Neural cell (in vitro differentiated cells): ENCODE data around the gene REG1A. TPM values are rescaled to one million over a fixed set of nuclear protein-coding genes. Genes with fewer than 3 reads are reported as not detected.

Source experiments
- H2AFZ ChIP-seq: fragments of 200-600, 300-800 bp; sonication (generic), shearing (Covaris generic); 2 replicates; pipeline ENCODE4 v1.6.0; 2014; ENCODE audit warnings: low read depth, mild to moderate bottlenecking, antibody characterized with exemption, low read length, moderate library complexity
- H3F3A ChIP-seq: fragments of 200-600 bp; shearing (Covaris generic); 2 replicates; pipeline ENCODE4 v1.6.1; 2016; ENCODE audit warnings: mild to moderate bottlenecking, moderate library complexity, mixed read lengths, antibody characterized with exemption, low read length; ENCODE audit not compliant: insufficient read depth, poor library complexity, severe bottlenecking
- H3K27ac ChIP-seq: fragments of 200-600, 300-800 bp; sonication (generic), shearing (Covaris generic); 2 replicates; pipeline ENCODE4 v1.5.1; 2014; ENCODE audit warnings: mild to moderate bottlenecking, low read length, moderate library complexity
- H3K27me3 ChIP-seq: fragments of 300-800, 200-600 bp; sonication (generic), shearing (Covaris generic); 2 replicates; pipeline ENCODE4 v1.6.0; 2014; ENCODE audit warnings: mild to moderate bottlenecking, low read depth, low read length, moderate library complexity; ENCODE audit not compliant: insufficient read depth
- H3K36me3 ChIP-seq: fragments of 300-800, 200-600 bp; sonication (generic), shearing (Covaris generic); 2 replicates; pipeline ENCODE4 v1.5.1; 2014; ENCODE audit warnings: mild to moderate bottlenecking, antibody characterized with exemption, low read length, moderate library complexity; ENCODE audit not compliant: insufficient read depth
- H3K4me2 ChIP-seq: fragments of 300-800, 200-600 bp; sonication (generic), shearing (Covaris generic); 2 replicates; pipeline ENCODE4 v1.6.0; 2014; ENCODE audit warnings: mild to moderate bottlenecking, low read length
- H3K4me3 ChIP-seq: fragments of 300-800, 200-600 bp; sonication (generic), shearing (Covaris generic); 2 replicates; pipeline ENCODE4 v1.5.1; 2014; ENCODE audit warnings: mild to moderate bottlenecking, low read length, moderate library complexity
- H3K79me2 ChIP-seq: fragments of 200-600 bp; shearing (Covaris generic); replicated peaks from 2 replicates; pipeline ENCODE4 v1.6.0; 2014; ENCODE audit warnings: mild to moderate bottlenecking, low read length, moderate library complexity; ENCODE audit not compliant: insufficient read depth
- H3K9ac ChIP-seq: fragments of 300-800, 200-600 bp; sonication (generic), shearing (Covaris generic); 2 replicates; pipeline ENCODE4 v1.6.1; 2016; ENCODE audit warnings: mild to moderate bottlenecking, low read length, mixed read lengths
- H3K9me2 ChIP-seq: fragments of 200-600 bp; shearing (Covaris generic); 2 replicates; pipeline ENCODE4 v1.6.1; 2016; ENCODE audit warnings: mild to moderate bottlenecking, low read length, mixed read lengths; ENCODE audit not compliant: insufficient read depth
- H3K9me3 ChIP-seq: fragments of 200-600, 300-800 bp; sonication (generic), shearing (Covaris generic); 2 replicates; pipeline ENCODE4 v1.6.1; 2016; ENCODE audit warnings: mild to moderate bottlenecking, mixed run types, low read length, moderate library complexity, mixed read lengths
- H4K20me1 ChIP-seq: fragments of 200-600 bp; shearing (Covaris generic); 2 replicates; pipeline ENCODE4 v1.6.1; 2016; ENCODE audit warnings: mild to moderate bottlenecking, mixed run types; ENCODE audit not compliant: insufficient read depth
- EP300 ChIP-seq: fragments of 450-650 bp; conservative IDR thresholded peaks from 2 replicates; pipeline ENCODE4 v1.6.1; 2014; ENCODE audit warnings: antibody characterized with exemption, mild to moderate bottlenecking, moderate library complexity; ENCODE audit not compliant: poor library complexity, severe bottlenecking
- EZH2 ChIP-seq: fragments of 200-600, 300-800 bp; shearing (Covaris generic), sonication (generic); IDR thresholded peaks from 2 replicates; pipeline ENCODE4 v1.6.1; 2014; ENCODE audit warnings: antibody characterized with exemption, low read length, borderline replicate concordance, mild to moderate bottlenecking; ENCODE audit not compliant: insufficient read depth, poor library complexity, severe bottlenecking
- MXI1 ChIP-seq: fragments of 450-650 bp; conservative IDR thresholded peaks from 2 replicates; pipeline ENCODE4 v1.6.1; 2014; ENCODE audit warnings: antibody characterized with exemption, mild to moderate bottlenecking; ENCODE audit not compliant: poor library complexity, severe bottlenecking
- POLR2AphosphoS5 ChIP-seq: IDR thresholded peaks from 2 replicates; pipeline ENCODE4 v1.6.1; 2012
- RAD21 ChIP-seq: fragments of 450-650 bp; conservative IDR thresholded peaks from 2 replicates; pipeline ENCODE4 v1.6.1; 2014; ENCODE audit warnings: antibody characterized with exemption, mild to moderate bottlenecking, moderate library complexity
- REST ChIP-seq: IDR thresholded peaks from 2 replicates; pipeline ENCODE4 v1.6.1; 2012; ENCODE audit warnings: borderline replicate concordance
- SMC3 ChIP-seq: fragments of 450-650 bp; conservative IDR thresholded peaks from 2 replicates; pipeline ENCODE4 v1.6.1; 2014; ENCODE audit warnings: antibody characterized with exemption, mild to moderate bottlenecking, moderate library complexity; ENCODE audit not compliant: poor library complexity
- TAF1 ChIP-seq: IDR thresholded peaks from 2 replicates; pipeline ENCODE4 v1.6.1; 2012; ENCODE audit warnings: low read depth
- polyA plus RNA-seq: library from polyadenylated mRNA; depleted of rRNA; stranded (reverse); fragments of >200 nt; gene quantifications from 2 replicates; pipeline ENCODE4 v1.2.3, GENCODE V29; 2014
- TF ChIP-seq, protein P1 (sequence below): fragments of 450-650 bp; IDR thresholded peaks from 2 replicates; pipeline ENCODE4 v1.5.1; 2014; ENCODE audit warnings: antibody characterized with exemption, mild to moderate bottlenecking, moderate library complexity; ENCODE audit not compliant: poor library complexity, severe bottlenecking

Gene REG1A
- polyA plus RNA-seq, 1 donor from 2014 or later: not detected

DNA sequence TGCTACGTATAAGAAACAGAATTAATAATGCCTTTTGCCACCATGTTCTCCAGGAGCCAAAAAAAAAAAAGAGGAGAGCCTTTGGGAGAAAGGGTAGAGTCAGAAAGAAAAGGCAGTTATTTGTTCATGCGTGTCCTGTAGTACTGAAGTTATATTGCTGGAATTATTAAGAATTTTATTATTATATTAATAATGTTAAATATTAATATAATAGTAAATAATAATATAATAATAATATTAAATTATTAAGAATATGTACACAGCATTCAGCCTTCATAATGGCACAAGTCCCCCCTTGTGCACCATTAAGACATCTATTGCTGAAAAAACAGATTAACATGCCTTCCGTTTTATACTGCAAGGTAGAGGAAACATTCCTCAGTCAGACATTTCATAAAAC is 8.1 kb downstream of the REG1A start:
- no peaks in the 10 kb centered on the region for H3K36me3 ChIP-seq
- H3K79me2 ChIP-seq: no peaks in the 10 kb centered on the region
- no peaks in the 10 kb centered on the region for H3K27me3 ChIP-seq
- no peak overlapping the region for H3K27ac ChIP-seq
- H2AFZ ChIP-seq: no peak overlapping the region
- TF ChIP-seq RAD21: no peak
- TF ChIP-seq SMC3: no peak
- no peak for TF ChIP-seq EZH2
- TF ChIP-seq REST: no peak
- no peak for TF ChIP-seq POLR2AphosphoS5
- TF ChIP-seq, protein P1, sequence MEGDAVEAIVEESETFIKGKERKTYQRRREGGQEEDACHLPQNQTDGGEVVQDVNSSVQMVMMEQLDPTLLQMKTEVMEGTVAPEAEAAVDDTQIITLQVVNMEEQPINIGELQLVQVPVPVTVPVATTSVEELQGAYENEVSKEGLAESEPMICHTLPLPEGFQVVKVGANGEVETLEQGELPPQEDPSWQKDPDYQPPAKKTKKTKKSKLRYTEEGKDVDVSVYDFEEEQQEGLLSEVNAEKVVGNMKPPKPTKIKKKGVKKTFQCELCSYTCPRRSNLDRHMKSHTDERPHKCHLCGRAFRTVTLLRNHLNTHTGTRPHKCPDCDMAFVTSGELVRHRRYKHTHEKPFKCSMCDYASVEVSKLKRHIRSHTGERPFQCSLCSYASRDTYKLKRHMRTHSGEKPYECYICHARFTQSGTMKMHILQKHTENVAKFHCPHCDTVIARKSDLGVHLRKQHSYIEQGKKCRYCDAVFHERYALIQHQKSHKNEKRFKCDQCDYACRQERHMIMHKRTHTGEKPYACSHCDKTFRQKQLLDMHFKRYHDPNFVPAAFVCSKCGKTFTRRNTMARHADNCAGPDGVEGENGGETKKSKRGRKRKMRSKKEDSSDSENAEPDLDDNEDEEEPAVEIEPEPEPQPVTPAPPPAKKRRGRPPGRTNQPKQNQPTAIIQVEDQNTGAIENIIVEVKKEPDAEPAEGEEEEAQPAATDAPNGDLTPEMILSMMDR: no peak
- TF ChIP-seq TAF1: no peak
- TF ChIP-seq EP300: no peak
- TF ChIP-seq MXI1: no peak
- no peak overlapping the region for H3K4me2 ChIP-seq
- no peaks in the 10 kb centered on the region for H3F3A ChIP-seq
- H3K9ac ChIP-seq: no peak overlapping the region
- H3K4me3 ChIP-seq: no peak overlapping the region
- no peaks in the 10 kb centered on the region for H3K9me2 ChIP-seq
- H4K20me1 ChIP-seq: no peaks in the 10 kb centered on the region
- H3K9me3 ChIP-seq: no peaks in the 10 kb centered on the region

DNA sequence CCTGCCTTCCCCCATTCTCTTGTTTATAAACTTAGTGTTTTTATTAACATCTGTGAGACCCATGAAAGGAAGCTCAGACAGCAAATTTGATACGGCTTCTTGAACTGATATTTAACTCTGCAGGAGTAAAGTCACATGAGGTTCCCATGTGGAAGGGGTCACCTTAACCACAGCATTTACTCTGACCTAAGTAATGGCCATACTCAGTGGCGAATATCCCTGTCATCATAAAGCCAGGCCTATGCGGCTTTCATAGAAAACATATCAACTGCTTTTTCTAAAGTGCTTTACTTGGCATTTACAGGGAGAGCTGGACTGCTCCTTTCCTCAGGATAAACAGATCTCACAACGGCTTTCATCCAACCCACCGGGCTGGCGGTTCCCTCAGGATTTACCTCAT is 9.0 kb downstream of the REG1A start:
- no peaks in the 10 kb centered on the region for H3K27me3 ChIP-seq
- H3K4me3 ChIP-seq: no peak overlapping the region
- no peaks in the 10 kb centered on the region for H3K36me3 ChIP-seq
- H2AFZ ChIP-seq: no peak overlapping the region
- no peak overlapping the region for H3K9ac ChIP-seq
- no peaks in the 10 kb centered on the region for H3K9me2 ChIP-seq
- no peak overlapping the region for H3K27ac ChIP-seq
- no peaks in the 10 kb centered on the region for H3K9me3 ChIP-seq
- no peaks in the 10 kb centered on the region for H4K20me1 ChIP-seq
- TF ChIP-seq REST (no peak), POLR2AphosphoS5 (peak; percentile 92)
- no peak overlapping the region for H3K4me2 ChIP-seq
- no peaks in the 10 kb centered on the region for H3K79me2 ChIP-seq
- no peaks in the 10 kb centered on the region for H3F3A ChIP-seq
